HG02970 (cell line): Measurements from ENCODE around the gene UXS1.
"Not testable (repeated sequence)": the region's sequence is repeated elsewhere in the genome, so short reads cannot be mapped to it uniquely, and the experiment has no call there.

ENCODE experiments used
- ATAC-seq: cut with Tn5 transposase; IDR thresholded peaks from one replicate; pipeline ENCODE4 v1.9.1; 2021; ENCODE audit warnings: mild to moderate bottlenecking, moderate library complexity, moderate number of reproducible peaks; ENCODE audit not compliant: unreplicated experiment, low FRiP score

UXS1 gene

GRCh38 chr2:106137731-106138521 lies 56.2 kb downstream of the UXS1 start:
- ATAC-seq = no peak

GRCh38 chr2:106131192-106131591 lies 62.9 kb downstream of the UXS1 start:
- ATAC-seq = not testable (repeated sequence)

- ATAC-seq = no peak
Measured at GRCh38 chr2:106130251-106130998, 63.7 kb downstream of the UXS1 start.

DNA sequence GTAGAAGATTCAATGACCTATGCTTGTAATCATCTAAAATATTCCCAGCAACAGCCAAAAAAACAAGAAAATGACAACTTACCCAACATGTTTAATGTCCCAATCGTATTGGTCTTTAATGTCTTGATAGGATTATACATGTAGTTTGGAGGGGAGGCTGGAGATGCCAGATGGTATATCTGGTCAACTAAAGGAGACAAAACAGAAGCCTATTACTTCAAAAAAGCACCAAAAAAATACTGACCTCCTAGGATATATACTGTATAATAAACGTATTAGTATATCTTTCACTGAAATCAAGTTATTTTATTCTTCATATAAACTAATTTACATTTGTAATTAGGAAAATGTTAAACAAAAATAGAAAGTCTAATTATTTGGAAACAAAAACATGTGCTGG lies 64.5 kb downstream of the UXS1 start:
- ATAC-seq = no peak

DNA sequence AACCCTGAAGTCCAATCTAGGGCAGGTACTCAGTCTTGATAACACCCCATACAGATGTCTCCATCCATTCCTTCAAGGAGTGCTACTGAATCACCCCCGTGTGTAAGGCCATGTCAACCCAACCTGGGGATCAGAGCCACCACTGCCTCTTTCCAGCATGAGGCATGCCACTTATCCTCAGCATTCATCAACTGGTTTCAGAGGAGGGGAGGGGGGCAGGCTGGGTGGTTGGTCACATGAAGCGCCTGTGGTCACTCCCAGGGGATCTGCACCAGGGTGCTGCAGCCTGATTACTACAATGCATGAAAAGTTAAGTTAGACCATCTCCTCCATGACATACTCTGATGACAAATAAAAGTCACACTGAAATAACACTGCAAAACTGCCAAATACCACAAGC lies 65.0 kb downstream of the UXS1 start:
- no peak for ATAC-seq

DNA sequence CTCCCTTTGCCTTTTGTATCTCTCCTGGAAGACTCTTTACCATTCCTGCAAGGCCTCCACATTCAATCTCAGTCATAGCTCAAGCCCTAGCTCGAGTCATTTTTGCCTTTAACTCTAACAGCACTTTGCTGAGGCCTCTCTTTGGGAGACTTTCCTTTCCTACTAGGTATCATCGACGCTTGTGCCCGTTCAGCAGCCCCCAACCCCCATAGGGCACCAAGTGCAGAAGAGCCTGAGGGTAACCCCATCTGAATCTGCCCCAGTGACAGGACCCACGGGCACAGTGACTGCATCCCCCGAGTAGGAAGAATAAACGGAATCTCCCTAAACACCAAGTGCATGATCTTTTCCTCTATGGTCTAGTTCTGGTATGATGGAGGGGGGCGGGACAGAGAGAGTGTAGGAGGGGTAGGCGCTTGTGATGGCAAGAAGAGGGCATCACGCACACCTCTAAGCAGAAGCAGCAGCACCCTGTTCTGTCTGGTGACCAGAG lies 66.3 kb downstream of the UXS1 start:
- no peak for ATAC-seq

GRCh38 chr2:106127282-106127771 lies 66.8 kb downstream of the UXS1 start:
- no peak for ATAC-seq

DNA sequence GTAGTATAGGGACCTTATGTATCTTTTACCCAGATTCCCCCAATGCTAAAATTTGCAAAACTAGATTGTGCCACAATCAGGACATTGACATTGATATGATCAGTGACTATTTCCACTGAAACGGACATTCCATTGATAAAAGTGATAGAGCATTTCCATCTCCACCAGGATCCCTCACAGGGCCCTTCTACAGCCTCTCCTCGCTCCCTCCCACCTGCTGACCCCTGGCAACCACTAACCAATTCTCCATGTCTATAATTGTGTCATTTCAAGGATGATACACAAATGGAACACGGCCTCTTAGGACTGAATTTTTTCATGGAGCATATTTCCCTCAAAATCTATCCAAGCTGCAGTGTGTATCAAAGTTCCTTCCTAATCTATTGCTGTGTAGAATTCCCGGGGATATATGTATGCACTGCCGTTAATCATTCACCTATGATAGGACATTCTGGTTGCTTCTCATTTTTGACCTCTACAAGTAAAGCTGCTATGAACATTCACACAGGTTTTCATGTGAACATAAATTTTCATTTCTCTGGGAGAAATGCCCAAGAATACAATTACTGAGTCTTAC lies 67.3 kb downstream of the UXS1 start:
- no peak for ATAC-seq

- no peak for ATAC-seq
Measured at GRCh38 chr2:106126295-106126694, 67.8 kb downstream of the UXS1 start.

DNA sequence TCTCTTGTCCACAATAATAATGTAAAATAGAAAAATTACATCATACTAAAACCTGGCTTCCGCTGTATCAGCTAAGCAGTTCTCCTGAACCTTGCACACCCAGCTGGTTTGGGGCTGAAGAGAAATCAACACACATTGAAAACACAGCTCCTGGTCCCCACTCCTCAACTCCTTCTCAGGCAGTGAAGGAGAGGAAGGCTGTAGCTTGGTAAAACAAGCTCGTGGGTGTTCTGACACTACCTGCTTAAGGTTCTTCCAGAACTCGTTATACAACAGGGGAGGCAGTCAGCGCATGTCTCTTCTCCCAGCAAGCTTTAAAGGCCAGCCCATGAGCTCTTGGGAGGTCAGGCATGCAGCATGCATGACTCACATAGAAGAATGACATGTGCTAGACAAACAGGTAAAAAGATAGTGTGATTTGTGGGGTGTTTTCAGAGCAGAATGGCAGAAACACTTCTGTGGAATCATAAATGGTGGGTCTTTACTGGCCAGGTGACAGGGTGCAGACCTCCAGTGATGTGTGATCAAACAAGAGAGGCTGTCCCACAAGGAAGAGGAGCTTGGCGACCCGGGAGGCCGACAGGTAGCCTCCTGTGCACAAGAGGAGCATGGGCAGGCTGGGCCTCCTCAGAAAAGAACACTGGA lies 69.1 kb downstream of the UXS1 start:
- ATAC-seq = no peak

GRCh38 chr2:106124106-106124756 lies 69.9 kb downstream of the UXS1 start:
- no peak for ATAC-seq

GRCh38 chr2:106122157-106122556 lies 71.9 kb downstream of the UXS1 start:
- ATAC-seq = no peak

DNA sequence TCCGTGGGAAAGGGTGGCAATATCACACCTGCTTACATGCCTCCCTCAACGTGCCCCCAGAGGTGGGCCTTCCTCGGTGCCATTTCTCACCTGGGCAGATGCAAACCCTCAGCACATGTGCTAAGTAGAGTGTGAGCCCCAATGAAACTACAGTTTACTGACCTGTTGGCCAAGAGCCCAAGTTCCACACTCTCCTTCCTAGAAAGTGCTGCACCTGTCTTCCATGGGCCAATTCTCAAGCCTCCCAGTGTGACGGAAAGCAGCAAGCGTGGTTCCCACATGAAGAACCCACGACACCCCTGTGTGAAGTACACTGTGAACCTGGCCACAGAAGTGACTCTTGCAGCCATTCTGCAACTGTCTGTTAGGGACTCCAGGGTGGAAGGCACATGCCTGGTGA lies 73.7 kb downstream of the UXS1 start:
- no peak for ATAC-seq

DNA sequence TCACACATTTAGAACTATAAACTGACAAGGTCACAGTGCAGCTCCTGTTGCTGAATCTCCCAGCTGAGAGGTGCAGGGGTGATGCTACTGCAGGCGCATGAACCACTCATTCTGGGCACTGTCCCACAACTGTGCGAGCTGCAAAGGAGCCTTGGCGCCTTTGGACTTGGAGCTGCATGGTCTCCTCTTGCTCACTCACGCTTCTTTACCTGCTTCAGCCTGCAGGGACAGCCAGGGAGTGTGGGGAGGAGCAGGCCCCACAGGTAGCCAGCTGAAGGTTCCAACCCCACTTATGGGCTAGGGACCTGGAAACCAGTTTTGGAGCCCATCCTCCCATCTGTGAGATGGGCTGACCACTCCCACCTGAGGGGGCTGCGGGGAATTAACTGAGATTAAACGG lies 75.0 kb downstream of the UXS1 start:
- no peak for ATAC-seq

- no peak for ATAC-seq
Measured at GRCh38 chr2:106117882-106118684, 76.0 kb downstream of the UXS1 start.

DNA sequence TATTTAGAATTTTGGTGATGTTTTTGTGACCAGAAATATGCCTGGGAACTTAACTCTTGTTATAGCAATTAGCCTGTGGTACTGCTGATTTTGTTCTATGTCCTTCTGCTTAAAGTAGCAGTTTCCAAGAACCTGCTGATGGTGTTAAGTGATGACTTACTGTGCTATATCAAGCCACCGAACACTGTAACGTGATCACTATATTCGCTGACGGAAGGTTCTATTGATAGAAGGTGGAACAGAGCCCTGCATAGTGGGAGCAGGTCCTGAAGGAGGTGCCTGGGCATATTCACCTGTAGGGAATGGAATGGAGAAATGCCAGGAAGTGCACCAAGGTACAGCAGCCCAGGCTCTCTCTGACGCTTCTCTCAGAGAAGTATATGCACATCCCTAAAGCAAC lies 76.8 kb downstream of the UXS1 start:
- ATAC-seq = no peak

- ATAC-seq = no peak
Measured at GRCh38 chr2:106116248-106116647, 77.9 kb downstream of the UXS1 start.

DNA sequence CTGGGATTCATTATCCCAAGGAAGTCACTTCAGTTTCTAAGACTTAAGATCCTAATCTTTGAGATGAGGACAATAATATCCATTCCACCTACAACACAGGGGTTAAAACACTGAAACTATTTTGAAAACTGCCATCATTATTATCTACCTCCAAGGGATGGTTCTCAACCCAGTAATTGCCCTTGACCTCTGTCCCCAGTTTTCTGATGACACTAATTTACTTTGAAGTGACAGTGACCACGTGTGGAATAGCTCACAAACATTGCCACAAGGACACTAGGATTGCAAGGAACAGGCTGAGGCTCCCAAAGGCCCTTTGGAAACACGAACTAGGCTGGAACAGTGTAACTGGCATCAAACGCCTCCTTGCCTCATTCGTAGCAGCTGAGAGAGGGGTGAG lies 78.4 kb downstream of the UXS1 start:
- no peak for ATAC-seq

- no peak for ATAC-seq
Measured at GRCh38 chr2:106115250-106115649, 78.9 kb downstream of the UXS1 start.
